Thoracic aorta endothelial cell (primary cell): ENCODE data around the gene USP32. TPM values are rescaled to one million over a fixed set of nuclear protein-coding genes. Genes with fewer than 3 reads are reported as not detected.

ENCODE experiments used
- small RNA-seq: library from RNA; depleted of rRNA; stranded (forward); fragments of <200 nt; gene quantifications from one replicate; pipeline ENCODE3, GENCODE V24; 2012
- total RNA-seq: library from RNA; depleted of rRNA; stranded (reverse); fragments of >200 nt; gene quantifications from 2 replicates; pipeline ENCODE4 v1.2.3, GENCODE V29; 2012

Gene USP32
- 60.8 and 82.4 TPM in 2 replicates for total RNA-seq

GRCh38 chr17:60392042-60392844, at the start of gene USP32:
Gene USP32, minus strand, starts transcription at chr17:60392133. Its CDS starts 194 bp downstream, at chr17:60391939.

DNA sequence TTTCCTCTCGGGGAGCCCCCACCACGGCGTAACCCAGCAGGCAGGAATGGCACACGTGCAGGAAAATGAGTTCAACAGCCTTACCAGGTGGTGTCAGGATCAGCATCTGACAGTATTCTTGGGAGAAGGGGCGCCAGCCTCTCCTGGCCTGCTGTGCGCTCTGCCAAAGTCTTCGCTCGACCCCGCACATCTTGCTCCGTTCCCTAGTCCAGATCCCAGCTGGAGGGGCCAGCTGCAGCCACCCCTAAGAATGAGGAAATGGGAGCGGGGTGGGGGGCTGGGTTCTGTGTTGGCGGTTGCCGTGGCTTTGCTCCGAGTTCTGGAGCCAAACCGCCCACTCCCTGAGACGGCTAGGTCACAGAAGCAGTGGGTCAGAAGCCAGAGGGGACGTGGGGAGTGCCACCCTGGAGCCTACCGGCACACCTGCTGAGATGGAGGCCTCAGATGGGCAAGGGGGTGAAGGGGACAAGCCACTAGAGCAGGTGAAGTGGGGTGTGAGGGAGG, 30.3 kb upstream of the USP32 start, which contains the start of gene CHCT1:
TSS of gene CHCT1 (plus strand) at position 328 of the 504 bp plus-strand sequence. CDS start at position 432, 104 bp downstream.

DNA sequence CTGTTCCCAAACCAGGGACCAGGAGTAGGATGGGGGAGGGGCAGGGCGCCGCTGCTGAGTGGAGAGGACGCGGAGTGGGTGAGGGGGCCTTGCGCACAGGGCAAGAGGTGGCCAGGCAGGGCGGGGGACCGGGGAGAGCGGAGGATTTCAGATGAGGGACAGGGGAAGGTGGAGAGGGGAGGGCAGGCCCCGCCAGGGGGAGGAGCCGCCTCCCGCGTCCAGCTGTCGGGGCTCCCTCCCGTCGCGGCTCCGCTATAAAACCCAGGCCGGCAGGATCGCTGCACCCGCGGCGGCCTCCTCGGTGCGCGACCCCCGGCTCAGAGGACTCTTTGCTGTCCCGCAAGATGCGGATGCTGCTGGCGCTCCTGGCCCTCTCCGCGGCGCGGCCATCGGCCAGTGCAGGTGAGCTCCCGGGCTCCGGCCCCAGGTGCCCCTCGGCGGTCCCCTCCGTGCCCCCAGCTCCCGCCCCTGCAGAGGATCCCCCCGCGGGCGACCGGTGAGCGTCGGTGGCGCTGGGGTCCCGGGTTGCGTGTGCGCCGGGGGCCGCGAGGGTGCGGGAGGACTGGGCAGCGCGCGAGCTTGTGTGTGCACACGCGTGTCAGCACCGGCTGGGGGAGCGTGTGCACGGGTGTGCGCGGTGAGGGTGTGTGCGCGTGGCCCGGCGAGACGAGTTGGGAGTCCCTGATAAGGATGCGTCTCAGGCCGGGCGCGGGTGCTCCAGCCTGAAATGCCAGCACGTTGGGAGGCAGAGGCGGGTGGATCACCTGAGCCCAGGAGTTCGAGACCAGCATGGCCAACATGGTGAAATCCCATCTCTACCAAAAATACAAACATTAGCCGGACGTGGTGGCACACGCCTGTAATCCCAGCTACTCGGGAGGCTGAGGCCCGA, 242.0 kb downstream of the USP32 start, which contains the start of gene CA4:
TSS of gene CA4 (plus strand) at position 283 of the 892 bp plus-strand sequence. CDS start at position 345, 62 bp downstream.

Small RNA genes within 50 kb of the gene (small RNA-seq; reads per million reads assigned to genes)
- 4,850 reads per million, percentile 100 among the genes with 10 or more reads in this experiment for gene SCARNA20

Other genes starting within 250 kb of the USP32 start
- 0.43 TPM in 1 of 2 replicates, not detected in the other for gene CA4, start 242.2 kb downstream of the USP32 start, total RNA-seq
- not detected in 2 replicates for gene CHCT1, start 30.4 kb upstream of the USP32 start, total RNA-seq
- 39.0 and 43.7 TPM in 2 replicates for gene APPBP2, start 134.1 kb upstream of the USP32 start, total RNA-seq
- gene PPM1D, start 208.1 kb upstream of the USP32 start, total RNA-seq, result 21.9 and 23.6 TPM in 2 replicates